ENCODE results near the gene NXPE3. TPM values are rescaled to one million over a fixed set of nuclear protein-coding genes. Genes with fewer than 3 reads are reported as not detected.

Gene NXPE3
- total RNA-seq, 2 experiments from 2014 or later, result 37.4 to 37.5 TPM

- no peaks in the 10 kb centered on the region for H3K27me3 Mint-ChIP-seq
- H3K4me3 ChIP-seq (ENCODE audit: low read length), result no peak overlapping the region
- no peaks in the 10 kb centered on the region for H3K4me1 Mint-ChIP-seq (ENCODE audit: low read depth)
- no peaks in the 10 kb centered on the region for H3K9me3 ChIP-seq (ENCODE audit: control insufficient read depth in 1 of 2, insufficient read depth in 1 of 2, low read length in 2 of 2)
- no peak for ATAC-seq (ENCODE audit: poor library complexity)
- POLR2A ChIA-PET, result interaction anchor here (0.6 to 1.3 kb wide), 2 partner anchors 21 to 78 kb away, joined by 3 to 4 read pairs; partner anchors contain the start of gene NFKBIZ
- H3K4me1 ChIP-seq (ENCODE audit: insufficient read depth, low read length), result no peaks in the 10 kb centered on the region
- no peak overlapping the region for H3K27ac ChIP-seq (ENCODE audit: low read depth in 1 of 2, low read length in 2 of 2)
- TF ChIP-seq CTCF (IDR thresholded peaks at IDR 0.05), result no peak
- no peak overlapping the region for H3K27ac Mint-ChIP-seq
- no peaks in the 10 kb centered on the region for H3K36me3 ChIP-seq (ENCODE audit: insufficient read depth, low read length)
- CTCF ChIA-PET, result no interaction called here
- H3K36me3 Mint-ChIP-seq (ENCODE audit: low read depth), result no peaks in the 10 kb centered on the region
- no peak overlapping the region for H3K4me3 Mint-ChIP-seq
- no peak for DNase-seq
- intact Hi-C loops (cut with DNase I, micrococcal nuclease), result no loop called here
- H3K9me3 Mint-ChIP-seq, result no peaks in the 10 kb centered on the region
- no peaks in the 10 kb centered on the region for H3K27me3 ChIP-seq (ENCODE audit: control insufficient read depth in 1 of 2, insufficient read depth in 2 of 2, low read length in 2 of 2)
Observed at GRCh38 chr3:101870138-101870537, 91.1 kb downstream of the NXPE3 start.

GRCh38 chr3:101873619-101874018 lies 94.6 kb downstream of the NXPE3 start:
- ATAC-seq (ENCODE audit: poor library complexity) (no peak), DNase-seq (peak in 1 of 14 experiments; percentile 52)
- no peaks in the 10 kb centered on the region for H3K27me3 Mint-ChIP-seq
- TF ChIP-seq CTCF (IDR thresholded peaks at IDR 0.05), result no peak
- Histone ChIP-seq H3K9me3 (ENCODE audit: control insufficient read depth in 1 of 2, insufficient read depth in 1 of 2, low read length in 2 of 2) (no peaks in the 10 kb centered on the region), H3K36me3 (ENCODE audit: insufficient read depth, low read length) (no peaks in the 10 kb centered on the region), H3K4me1 (ENCODE audit: insufficient read depth, low read length) (no peaks in the 10 kb centered on the region), H3K27me3 (ENCODE audit: control insufficient read depth in 1 of 2, insufficient read depth in 2 of 2, low read length in 2 of 2) (no peaks in the 10 kb centered on the region), H3K27ac (ENCODE audit: low read depth in 1 of 2, low read length in 2 of 2) (no peak overlapping the region), H3K4me3 (ENCODE audit: low read length) (no peak overlapping the region)
- CTCF ChIA-PET, result no interaction called here
- no peak overlapping the region for H3K27ac Mint-ChIP-seq
- H3K4me3 Mint-ChIP-seq, result no peak overlapping the region
- H3K4me1 Mint-ChIP-seq (ENCODE audit: low read depth), result no peaks in the 10 kb centered on the region
- H3K9me3 Mint-ChIP-seq, result no peaks in the 10 kb centered on the region
- POLR2A ChIA-PET, result no interaction called here
- intact Hi-C loops (cut with DNase I, micrococcal nuclease), result no loop called here
- no peaks in the 10 kb centered on the region for H3K36me3 Mint-ChIP-seq (ENCODE audit: low read depth)

GRCh38 chr3:101876142-101876541 lies 97.1 kb downstream of the NXPE3 start:
- Mint-ChIP-seq H3K27me3 (no peaks in the 10 kb centered on the region), H3K9me3 (no peaks in the 10 kb centered on the region), H3K27ac (no peak overlapping the region), H3K36me3 (ENCODE audit: low read depth) (no peaks in the 10 kb centered on the region), H3K4me1 (ENCODE audit: low read depth) (no peaks in the 10 kb centered on the region), H3K4me3 (no peak overlapping the region)
- no peak for ATAC-seq (ENCODE audit: poor library complexity)
- TF ChIP-seq CTCF (IDR thresholded peaks at IDR 0.05), result no peak
- Histone ChIP-seq H3K9me3 (ENCODE audit: control insufficient read depth in 1 of 2, insufficient read depth in 1 of 2, low read length in 2 of 2) (peaks cover 0 to under 1% of the 10 kb centered on the region in 2 experiments), H3K36me3 (ENCODE audit: insufficient read depth, low read length) (no peaks in the 10 kb centered on the region), H3K4me1 (ENCODE audit: insufficient read depth, low read length) (no peaks in the 10 kb centered on the region), H3K27me3 (ENCODE audit: control insufficient read depth in 1 of 2, insufficient read depth in 2 of 2, low read length in 2 of 2) (no peaks in the 10 kb centered on the region), H3K27ac (ENCODE audit: low read depth in 1 of 2, low read length in 2 of 2) (no peak overlapping the region), H3K4me3 (ENCODE audit: low read length) (no peak overlapping the region)
- ChIA-PET CTCF (no interaction called here), POLR2A (no interaction called here)
- intact Hi-C loops (cut with DNase I, micrococcal nuclease), result no loop called here
- peak in 2 of 14 experiments; percentile 51 to 52 for DNase-seq

Other genes starting within 250 kb of the NXPE3 start
- gene TRMT10C, start 217.3 kb upstream of the NXPE3 start, total RNA-seq, result 10 to 100 TPM; 49.4 to 51.2 TPM
- gene PCNP, start 205.0 kb upstream of the NXPE3 start, total RNA-seq, result 100 to 1,000 TPM; 177 to 181 TPM
- 10 to 100 TPM; 73.5 to 76.6 TPM for gene ZBTB11, start 102.1 kb upstream of the NXPE3 start, total RNA-seq
- gene RPL24, start 92.5 kb upstream of the NXPE3 start, total RNA-seq, result 1,000 to 10,000 TPM; 1,722 to 1,769 TPM
- gene CEP97, start 54.6 kb upstream of the NXPE3 start, total RNA-seq, result 1 to 10 TPM; 6.3 to 6.6 TPM
- gene NFKBIZ, start 70.3 kb downstream of the NXPE3 start, total RNA-seq, result 100 to 1,000 TPM; 438 to 451 TPM